ENCODE measurements around the gene SPP1. TPM values are rescaled to one million over a fixed set of nuclear protein-coding genes. Genes with fewer than 3 reads are reported as not detected.
"Not testable (repeated sequence)": the region's sequence is repeated elsewhere in the genome, so short reads cannot be mapped to it uniquely, and the experiment has no call there.

SPP1 gene
- total RNA-seq, 1 experiment from 2014 or later = 2.3 TPM

DNA sequence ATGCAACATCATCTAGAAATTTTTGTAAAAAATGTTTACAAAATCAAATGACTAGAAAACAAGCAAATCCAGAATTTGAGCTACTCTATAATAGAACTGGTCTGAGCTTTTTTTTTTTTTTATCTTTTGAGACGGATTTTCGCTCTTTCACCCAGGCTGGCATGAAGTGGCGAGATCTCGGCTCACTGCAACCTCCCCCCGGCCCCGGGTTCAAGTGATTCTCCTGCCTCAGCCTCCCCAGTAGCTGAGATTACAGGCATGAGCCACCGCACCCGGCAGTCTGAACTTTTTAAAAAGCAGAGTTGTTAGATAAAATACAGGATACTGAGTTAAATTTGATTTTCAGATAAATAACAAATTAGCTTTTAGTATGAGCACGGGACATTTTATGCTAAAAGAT, 11.0 kb downstream of the SPP1 start:
- DNase-seq (ENCODE audit: low read depth) = no peak

DNA sequence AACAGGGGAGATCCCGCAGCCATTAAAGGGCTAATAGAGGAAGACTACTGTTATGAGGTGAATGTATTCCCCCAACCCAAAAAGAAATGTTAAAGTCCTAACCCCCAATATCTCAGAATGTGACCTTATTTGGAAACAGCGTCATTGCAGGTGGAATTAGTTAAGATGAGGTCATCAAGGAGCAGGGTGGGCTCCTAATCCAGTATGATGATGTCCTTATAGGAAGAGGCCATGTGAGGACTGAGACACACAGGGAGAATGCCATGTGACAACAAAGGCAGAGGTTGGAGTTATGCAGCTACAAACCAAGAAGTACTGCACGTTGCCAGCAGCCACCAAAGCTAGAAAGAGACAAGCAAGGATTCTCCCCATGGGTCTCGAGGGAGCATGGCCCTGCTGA, 14.3 kb downstream of the SPP1 start:
- no peak for DNase-seq (ENCODE audit: low read depth)

DNA sequence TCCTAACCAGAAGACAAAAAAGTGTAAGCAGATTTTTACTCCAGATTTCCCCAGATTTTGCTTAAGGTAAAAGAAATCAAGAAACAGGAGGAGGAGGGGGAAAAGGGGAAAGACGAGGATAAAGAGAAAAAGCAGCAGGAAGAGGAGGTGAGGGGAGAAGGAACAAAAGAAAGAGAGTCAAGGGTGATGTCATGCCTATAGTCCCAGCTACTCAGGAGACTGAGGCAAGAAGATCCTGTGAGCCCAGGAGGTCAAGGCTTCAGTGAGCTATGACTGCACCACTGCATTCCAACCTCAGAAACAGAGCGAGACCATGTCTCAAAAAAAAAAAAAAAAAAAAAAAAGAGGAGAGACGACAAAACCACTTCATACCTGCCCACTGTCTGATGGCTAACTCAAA, 19.9 kb downstream of the SPP1 start:
- no peak for DNase-seq (ENCODE audit: low read depth)

DNA sequence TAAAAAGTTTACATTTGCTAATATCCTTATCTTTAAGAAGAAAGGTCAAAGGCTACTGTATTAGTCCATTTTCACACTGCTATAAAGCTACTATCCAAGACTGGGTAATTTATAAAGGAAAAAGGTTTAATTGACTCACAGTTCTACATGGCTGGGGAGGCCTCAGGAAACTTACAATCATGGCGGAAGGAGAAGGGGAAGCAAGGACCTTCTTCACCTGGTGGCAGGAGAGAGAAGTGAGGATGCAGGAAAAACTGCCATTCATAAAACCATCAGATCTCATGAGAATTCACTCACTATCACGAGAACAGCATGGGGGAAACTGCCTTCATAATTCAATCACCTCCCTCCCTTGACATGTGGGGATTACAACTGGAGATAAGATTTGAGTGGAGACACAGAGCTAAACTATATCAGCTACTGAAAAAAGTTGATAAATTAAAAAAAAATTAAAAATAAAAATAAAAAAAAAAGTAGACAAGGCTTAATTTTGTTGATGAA, 23.7 kb downstream of the SPP1 start:
- not testable (repeated sequence) for DNase-seq (ENCODE audit: low read depth)

DNA sequence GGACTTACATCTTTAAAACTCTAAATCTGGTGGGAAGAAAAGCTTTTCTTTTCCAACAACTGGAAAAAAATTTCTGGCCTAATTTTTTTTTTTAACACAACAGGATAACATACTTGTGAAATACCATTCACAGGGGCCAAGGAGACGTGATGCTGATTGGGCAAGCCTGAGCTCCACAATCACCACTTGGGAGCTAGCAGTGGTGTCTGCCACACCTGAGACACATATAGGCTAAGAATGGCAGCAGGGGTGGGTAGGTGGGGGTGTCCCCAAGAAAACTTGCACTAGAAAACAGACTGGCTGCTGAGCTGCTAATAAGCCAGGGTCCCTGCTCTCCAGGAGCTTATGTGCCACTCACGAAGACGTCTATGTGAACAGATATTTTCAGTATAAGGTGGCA, 26.4 kb downstream of the SPP1 start:
- no peak for DNase-seq (ENCODE audit: low read depth)

DNA sequence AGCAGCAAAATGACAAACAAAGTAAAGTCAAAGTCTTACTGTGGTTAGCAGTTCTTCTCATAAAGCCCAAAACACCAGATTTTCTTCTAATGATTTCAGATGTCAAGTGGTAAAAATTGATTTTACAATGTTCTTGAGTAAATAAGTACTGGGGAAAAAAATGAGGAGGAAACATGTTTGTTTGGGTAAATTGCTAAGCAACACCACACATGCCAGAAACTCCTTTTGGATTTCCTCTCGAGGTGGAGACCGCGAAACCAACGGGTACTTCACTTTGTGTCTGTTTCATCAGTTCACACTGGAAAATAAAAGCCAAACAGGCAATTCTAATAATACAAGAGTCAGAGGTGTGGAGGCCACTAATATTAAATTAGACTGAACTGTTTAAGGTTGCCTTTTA, 27.3 kb downstream of the SPP1 start:
- peak; percentile 19 for DNase-seq (ENCODE audit: low read depth)

DNA sequence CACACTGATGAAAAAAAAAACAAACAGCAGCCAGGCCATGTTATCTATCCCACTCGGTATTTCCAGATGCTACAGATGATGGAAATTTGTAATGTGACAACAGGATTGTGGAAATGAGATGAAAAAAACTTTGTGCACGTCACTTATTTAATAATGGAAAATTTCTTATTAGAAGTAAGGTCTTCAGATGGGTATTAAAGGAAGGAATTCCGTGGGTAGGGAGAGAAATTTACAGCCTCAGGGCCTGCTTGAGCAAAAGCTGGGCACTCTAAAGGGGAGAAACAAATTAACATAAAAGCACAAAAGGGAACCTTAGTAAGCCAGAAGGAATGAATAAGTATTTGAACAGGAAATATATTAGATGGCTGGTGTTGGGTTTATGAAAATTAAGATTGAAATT, 27.7 kb downstream of the SPP1 start:
- no peak for DNase-seq (ENCODE audit: low read depth)

DNA sequence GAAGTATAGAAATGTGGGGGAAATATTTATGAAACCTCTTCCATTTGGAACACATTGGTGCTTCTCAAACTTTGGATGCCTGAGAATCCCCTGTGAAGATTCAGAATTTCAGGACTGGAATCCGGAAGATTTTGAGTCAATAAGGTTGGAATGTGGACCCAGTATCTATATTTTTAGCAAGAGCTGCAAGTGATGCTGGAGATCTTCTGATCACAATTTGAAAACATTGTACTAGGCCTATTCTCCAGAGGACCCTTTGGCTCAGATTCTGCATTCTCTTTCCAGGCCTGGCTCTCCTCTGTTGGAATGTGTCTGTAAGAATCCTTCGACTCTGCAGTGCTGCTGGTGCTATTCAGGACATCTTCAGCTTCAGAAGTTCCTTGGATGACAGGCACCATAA, 29.6 kb downstream of the SPP1 start:
- no peak for DNase-seq (ENCODE audit: low read depth)

DNA sequence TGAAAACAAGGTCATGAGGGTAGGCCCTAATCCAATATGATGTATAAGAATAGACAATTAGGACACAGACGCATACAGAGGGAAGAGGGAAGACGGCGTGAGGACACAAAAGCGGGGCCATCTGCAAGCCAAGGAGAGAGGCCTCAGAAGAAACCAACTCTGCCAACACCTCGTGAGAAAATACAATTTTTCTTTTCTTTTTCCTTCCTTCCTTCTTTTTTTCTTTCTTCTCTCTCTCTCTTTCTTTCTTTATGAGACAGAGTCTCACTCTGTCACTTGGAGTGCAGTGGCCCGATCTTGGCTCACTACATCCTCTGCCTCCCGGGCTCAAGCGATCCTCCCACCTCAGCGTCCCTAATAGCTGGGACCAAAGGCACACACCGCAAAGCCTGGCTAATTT, 30.4 kb downstream of the SPP1 start:
- no peak for DNase-seq (ENCODE audit: low read depth)

DNA sequence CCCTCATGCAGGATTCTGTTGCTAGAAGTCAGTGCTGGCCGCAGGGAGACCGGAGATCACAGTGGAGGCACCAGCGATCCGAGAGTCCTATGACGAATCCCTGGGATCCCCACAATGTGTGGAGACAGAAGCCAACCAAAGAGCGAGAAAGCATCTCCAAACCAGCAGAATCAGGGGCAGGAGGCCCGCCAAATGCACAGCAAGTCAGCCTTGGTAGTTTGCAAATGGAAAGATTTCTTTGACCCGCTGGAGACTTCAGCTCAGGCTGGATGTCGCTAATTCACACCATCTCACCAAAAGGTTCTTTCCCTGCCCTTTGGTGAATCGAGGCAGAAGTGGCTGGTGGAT, 31.4 kb downstream of the SPP1 start:
- DNase-seq (ENCODE audit: low read depth) = no peak

DNA sequence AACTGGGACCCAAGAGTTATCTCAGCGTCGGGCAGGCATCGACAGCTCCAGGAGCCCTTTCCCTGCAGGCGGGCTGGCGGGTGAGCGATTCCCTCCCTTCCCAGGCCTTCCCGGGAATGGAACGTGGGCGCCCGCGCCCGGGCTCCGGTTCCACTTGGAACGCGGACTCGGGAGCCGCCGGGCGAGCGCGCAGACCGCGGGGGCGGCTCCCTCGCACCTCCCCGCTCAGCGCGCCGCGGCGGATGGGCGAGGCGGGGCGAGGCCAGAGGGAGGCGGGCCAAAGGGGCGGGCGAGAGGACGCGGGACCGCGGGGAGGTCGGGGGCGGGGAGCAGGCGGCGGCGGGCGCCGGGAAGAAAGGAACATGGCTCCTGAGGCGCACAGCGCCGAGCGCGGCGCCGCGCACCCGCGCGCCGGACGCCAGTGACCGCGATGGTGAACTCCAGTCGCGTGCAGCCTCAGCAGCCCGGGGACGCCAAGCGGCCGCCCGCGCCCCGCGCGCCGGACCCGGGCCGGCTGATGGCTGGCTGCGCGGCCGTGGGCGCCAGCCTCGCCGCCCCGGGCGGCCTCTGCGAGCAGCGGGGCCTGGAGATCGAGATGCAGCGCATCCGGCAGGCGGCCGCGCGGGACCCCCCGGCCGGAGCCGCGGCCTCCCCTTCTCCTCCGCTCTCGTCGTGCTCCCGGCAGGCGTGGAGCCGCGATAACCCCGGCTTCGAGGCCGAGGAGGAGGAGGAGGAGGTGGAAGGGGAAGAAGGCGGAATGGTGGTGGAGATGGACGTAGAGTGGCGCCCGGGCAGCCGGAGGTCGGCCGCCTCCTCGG, 32.0 kb downstream of the SPP1 start, which contains the start of gene PKD2:
PKD2 (plus strand) TSS at position 332 of the 818 bp plus-strand sequence; CDS start at position 431, 99 bp downstream.
- DNase-seq (ENCODE audit: low read depth) = peak; percentile 74

DNA sequence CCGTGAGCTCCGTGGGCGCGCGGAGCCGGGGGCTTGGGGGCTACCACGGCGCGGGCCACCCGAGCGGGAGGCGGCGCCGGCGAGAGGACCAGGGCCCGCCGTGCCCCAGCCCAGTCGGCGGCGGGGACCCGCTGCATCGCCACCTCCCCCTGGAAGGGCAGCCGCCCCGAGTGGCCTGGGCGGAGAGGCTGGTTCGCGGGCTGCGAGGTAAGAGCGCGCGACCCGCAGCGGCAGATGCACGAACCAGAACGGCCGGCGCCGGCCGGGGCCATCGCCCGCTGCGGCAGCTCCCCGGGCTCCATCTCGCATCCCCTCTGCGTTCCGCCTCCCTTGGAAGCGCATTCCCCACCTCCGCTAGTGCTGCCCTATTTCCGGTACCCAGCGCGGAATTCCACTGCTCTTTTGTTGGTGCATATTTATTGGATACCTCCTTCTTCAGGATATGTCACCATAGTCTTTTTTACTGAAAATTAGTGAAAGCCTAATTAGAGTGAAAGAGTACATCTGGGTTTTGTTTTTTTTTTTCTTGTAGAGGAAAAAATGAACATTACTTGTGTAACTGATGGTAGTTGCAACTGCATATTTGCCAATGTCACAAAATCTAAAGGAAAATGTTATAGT, 32.7 kb downstream of the SPP1 start:
- peak; percentile 43 for DNase-seq (ENCODE audit: low read depth)

DNA sequence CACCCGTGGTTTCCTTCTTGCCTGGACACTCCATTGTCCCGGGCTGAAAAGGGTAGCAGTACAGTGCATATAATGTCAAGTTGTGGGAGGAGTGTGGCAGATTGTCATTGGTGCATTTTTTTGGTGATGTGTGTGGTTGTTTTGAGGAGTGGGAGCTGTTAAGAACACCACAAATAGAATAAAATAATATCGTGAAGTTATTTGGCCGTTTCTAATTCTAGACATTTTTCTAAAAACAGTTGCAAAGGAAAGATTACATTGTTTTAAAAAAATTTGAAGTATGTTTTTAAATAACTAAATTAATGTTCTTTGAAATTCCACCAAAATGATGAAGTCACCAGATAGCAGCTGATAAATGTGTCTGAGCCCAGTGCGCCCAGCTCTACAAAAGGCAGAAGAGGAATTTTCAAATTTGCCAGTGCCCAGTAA, 33.2 kb downstream of the SPP1 start:
- no peak for DNase-seq (ENCODE audit: low read depth)

DNA sequence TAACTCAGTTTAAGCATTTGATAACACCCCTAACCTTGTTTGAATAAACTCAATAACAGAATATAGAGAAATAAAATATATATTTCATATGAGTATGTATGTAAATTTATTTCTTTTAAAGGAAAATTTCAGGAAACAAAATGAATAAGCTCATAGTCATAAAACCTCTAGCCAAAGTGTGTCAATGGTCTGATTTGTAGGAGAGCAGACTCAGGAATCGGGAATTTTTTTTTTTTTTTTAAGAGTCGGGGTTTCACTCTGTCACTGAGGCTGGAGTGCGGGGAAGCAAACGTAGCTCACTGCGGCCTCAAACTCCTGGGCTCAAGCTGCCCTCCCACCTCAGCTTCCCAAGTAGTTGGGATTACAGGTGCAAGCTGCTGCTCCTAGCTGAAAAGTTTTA, 34.4 kb downstream of the SPP1 start:
- DNase-seq (ENCODE audit: low read depth) = no peak

DNA sequence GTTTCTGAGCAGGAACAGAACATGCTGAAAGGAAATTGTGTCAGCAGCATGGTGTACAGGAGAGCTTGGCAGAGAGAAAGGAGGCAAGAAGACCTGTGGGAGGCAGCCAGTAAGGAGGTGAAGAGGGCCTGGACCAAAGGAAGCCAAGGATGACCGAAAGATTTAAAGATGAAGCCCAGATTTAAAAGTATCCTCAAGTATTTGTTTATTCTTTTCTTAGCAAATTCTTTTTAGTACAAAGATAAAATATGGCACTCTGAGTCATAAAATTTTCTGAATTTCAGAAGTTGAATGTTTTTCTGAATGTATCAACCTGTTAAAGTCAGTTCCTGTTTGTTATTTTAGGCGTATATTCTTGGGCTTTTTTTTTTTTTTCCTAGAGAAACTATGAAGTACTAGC, 35.5 kb downstream of the SPP1 start:
- DNase-seq (ENCODE audit: low read depth) = no peak

DNA sequence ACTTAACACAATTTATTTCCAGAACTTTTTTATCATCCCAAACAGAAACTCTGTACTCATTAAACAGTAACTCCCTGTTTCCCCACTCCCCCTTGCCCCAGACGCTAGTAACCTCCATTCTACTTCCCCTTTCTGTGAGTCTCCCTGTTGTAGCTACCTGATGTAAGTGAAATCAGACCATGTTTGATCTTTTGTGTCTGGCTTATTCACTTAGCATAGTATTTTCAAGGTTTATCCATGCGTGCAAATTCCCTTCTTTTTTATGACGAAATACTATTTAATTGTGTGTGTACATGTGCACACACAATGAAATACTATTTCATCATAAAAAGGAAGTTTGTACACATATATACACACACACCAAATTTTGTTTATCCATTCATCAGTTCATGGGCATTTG, 37.1 kb downstream of the SPP1 start:
- no peak for DNase-seq (ENCODE audit: low read depth)

DNA sequence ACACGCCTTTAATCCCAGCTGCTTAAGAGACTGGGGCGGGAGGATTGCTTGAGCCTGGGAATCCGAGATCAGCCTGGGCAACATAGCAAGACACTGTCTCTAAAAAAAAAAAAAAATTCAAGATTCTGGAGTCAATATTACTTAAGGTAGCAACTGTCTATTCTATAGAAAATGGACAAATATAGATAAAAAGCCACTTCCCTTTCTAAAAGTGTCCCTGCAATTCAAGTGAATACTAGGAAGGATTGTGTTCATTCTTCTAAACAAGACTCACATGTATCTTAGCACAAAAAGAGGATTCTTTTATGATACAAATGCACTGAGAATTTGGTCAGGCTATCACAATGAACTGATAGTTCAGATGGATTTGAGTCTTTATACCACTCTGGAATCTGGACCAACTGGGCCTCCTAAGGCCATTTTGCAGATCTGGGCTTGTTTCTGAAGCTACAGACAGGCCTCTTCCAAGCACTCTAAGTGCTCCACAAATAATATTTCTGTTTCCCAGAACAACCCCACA, 38.9 kb downstream of the SPP1 start:
- DNase-seq (ENCODE audit: low read depth) = no peak

DNA sequence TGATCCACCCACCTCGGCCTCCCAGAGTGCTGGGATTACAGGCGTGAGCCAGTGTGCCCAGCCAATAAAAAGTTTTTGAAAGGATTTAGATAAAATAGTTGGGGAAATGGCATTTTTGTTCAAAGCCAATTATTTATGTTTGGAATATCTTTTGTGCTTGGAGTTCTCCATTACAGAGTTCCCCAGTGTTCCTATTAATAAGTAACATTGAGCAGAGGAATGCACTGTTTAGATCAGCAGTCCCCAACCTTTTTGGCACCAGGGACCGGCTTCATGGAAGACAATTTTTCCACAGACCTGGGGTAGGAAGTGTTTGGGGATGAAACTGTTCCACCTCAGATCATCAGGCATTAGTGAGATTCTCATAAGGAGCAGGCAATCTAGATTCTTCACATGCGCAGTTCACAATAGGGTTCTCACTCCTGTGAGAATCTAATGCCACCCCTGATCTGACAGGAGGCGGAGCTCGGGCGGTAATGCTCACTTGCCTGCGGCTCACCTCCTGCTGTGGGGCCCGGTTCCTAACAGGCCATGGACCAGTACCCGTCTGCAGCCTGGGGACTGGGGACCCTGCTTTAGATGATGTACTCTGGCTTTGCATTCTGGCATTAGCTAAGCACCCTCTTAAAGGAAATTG, 40.3 kb downstream of the SPP1 start:
- no peak for DNase-seq (ENCODE audit: low read depth)

DNA sequence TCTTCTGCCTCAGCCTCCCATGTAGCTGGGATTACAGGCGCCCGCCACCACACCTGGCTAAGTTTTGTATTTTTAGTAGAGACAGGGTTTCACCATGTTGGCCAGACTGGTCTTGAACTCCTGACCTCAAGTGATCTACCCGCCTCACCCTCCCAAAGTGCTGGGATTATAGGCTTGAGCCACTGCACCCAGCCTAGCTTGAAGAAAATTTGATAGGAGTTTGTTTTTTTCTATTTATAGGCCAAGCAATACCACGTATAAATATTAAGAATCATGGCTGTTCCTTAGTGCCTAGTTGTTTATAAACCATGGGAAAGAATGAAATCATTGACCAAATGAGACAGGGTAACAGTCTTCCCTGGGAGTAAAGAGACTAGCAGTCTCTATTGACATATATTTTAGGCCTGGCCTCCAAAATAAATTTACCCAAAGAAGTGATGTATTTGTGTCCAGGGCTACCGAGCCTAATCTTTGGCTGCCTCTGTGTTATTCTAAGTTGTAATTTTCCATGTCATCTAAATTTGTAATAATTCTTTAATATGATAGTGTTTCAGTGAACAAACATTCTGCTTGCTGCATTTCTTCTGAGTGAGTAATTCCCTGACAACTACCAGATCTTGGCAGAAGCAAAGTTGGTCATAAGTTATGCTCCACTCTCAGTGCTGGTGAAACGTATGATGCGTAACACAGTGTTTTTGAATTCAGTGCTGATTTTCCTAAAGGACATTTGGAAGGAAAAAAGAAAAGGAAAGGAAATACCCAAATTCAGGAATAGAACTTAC, 42.2 kb downstream of the SPP1 start:
- DNase-seq (ENCODE audit: low read depth) = peak; percentile 61

DNA sequence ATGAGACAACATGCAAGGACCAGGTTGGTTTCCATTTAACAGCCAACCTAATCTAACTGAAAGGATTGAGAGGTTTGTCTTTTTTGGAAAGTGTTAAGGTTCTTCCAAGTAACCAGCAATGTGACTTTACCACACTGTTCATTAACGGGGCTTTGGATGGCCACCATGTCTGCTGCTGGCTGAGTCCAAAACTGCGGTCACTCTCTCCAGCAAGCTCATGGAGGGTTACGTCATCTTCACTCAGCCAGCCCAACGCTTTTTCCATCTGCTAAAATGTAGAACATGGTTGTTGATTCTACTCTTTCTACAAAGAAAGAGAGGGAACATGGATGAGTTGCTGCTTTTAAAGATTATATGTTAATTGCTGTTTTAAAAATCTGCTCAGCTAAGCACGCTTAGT, 43.0 kb downstream of the SPP1 start:
- peak; percentile 58 for DNase-seq (ENCODE audit: low read depth)

DNA sequence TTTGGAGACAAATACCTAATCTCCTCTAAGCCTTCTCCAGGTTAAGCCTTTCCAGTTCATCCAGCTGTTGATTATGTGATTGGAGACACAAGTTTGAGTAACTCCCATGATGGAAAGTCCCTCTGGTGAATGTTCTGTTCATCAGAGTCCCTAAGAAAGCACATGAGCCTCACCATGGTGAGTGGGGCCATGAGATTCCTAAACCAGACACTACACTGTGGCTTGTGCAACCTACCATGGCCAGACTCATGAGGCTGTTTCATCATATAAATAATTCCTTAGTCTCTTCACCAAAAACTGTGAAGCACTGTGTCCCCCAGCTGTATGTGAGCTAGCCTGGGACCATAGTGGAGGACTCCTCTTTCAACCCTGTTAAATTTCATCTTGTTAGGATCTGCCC, 46.3 kb downstream of the SPP1 start:
- no peak for DNase-seq (ENCODE audit: low read depth)

DNA sequence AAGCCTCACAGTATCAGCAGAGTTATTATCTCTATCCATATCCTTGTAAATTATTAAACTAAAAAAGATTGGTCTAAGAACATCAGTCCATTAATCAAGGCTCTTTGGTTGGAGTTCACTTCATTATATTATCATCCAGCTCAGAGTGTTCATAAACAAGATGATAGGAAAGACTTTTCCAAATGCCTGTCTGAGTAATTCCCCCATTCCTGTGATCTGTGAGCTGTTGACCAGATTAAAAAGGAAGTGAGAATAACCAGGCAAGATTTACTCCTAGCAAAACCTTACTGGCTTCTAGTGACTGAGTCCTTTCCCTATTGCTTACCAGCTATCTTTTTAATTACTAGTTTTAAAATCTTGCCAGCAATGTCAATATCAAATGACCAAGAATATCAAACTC, 46.8 kb downstream of the SPP1 start:
- no peak for DNase-seq (ENCODE audit: low read depth)

Data from Daoy (cell line).